ENCODE data around the gene DYRK1A. TPM values are rescaled to one million over a fixed set of nuclear protein-coding genes. Genes with fewer than 3 reads are reported as not detected.

DYRK1A gene
- polyA plus RNA-seq, 1 donor (not counting 4 experiments of a cell fraction or from before 2014, with no cell fraction given), result 25.3 TPM

DNA sequence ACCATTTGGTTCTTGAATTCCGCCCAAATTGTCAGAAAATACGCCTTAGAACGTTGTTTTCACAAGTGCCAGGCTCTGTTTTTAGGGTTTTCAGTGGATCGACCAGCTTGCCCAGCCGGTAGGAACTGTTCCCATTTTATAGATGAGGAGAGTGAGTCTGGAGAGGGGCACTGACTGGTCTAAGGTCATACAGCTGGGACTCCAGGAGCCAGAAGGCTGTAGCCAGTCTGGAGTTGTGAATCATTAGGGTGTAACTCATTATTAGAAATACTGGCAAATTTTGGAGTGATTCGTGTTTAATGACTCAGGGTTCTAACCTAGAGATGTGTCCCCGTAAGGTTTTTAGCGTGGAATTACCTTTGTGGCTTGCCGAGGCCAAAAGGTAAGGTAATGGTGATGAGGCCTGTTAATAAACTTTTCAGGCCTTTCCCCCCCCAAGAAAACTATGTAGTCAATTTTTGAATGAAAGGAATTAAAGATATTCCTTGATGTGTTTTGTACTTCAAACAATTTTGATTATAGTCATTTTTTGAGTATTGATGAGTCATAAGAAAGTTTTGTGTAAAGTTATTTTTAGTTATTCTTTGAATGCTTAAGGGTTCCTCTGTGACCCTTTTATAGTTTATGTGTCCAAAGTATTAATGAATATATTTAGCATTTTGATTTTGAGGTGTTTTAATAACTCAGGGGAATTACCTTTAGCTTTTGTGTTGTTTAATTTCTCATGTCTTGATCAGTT is 2.1 kb downstream of the DYRK1A start:
- DNase-seq (ENCODE audit: low read depth, low spot score) (peak; percentile 73), FAIRE-seq (peak; percentile 44)
- peaks cover 46% of the 10 kb centered on the region for H3K4me1 ChIP-seq (ENCODE audit: control insufficient read depth, extremely low read depth, insufficient read depth, low read length)
- no peaks in the 10 kb centered on the region for H3K9me3 ChIP-seq (ENCODE audit: control insufficient read depth, low read depth, low read length)
- H3K9me1 ChIP-seq (ENCODE audit: control insufficient read depth, extremely low read depth, insufficient read depth, low read length), result peaks cover 4% of the 10 kb centered on the region
- H3K27ac ChIP-seq (ENCODE audit: control insufficient read depth, insufficient read depth, low read length), result peak overlapping the region; percentile 98
- H3K36me3 ChIP-seq (ENCODE audit: control insufficient read depth in 2 of 2, extremely low read depth in 1 of 2, insufficient read depth in 2 of 2, low read length in 2 of 2), result no peaks in the 10 kb centered on the region
- peak overlapping the region; percentile 81 to 93 (median 91) for H3K4me3 ChIP-seq (ENCODE audit: control insufficient read depth in 2 of 3, extremely low read depth in 1 of 3, insufficient read depth in 2 of 3, low read depth in 1 of 3, low read length in 3 of 3)
- peaks cover 5% of the 10 kb centered on the region for H4K20me1 ChIP-seq (ENCODE audit: control insufficient read depth, extremely low read depth, insufficient read depth, low read length)
- H3K79me2 ChIP-seq (ENCODE audit: control insufficient read depth, insufficient read depth, low read length), result peaks cover 67% of the 10 kb centered on the region
- H3K9ac ChIP-seq (ENCODE audit: control insufficient read depth, extremely low read depth, insufficient read depth, low read length), result peak overlapping the region; percentile 96
- H3K27me3 ChIP-seq (ENCODE audit: control insufficient read depth, extremely low read depth, insufficient read depth, low read length), result no peaks in the 10 kb centered on the region
- no peak overlapping the region for H2AFZ ChIP-seq (ENCODE audit: control insufficient read depth, low read length)
- peak overlapping the region; percentile 91 for H3K4me2 ChIP-seq (ENCODE audit: control insufficient read depth, extremely low read depth, insufficient read depth, low read depth, low read length)
- TF ChIP-seq, protein P1, sequence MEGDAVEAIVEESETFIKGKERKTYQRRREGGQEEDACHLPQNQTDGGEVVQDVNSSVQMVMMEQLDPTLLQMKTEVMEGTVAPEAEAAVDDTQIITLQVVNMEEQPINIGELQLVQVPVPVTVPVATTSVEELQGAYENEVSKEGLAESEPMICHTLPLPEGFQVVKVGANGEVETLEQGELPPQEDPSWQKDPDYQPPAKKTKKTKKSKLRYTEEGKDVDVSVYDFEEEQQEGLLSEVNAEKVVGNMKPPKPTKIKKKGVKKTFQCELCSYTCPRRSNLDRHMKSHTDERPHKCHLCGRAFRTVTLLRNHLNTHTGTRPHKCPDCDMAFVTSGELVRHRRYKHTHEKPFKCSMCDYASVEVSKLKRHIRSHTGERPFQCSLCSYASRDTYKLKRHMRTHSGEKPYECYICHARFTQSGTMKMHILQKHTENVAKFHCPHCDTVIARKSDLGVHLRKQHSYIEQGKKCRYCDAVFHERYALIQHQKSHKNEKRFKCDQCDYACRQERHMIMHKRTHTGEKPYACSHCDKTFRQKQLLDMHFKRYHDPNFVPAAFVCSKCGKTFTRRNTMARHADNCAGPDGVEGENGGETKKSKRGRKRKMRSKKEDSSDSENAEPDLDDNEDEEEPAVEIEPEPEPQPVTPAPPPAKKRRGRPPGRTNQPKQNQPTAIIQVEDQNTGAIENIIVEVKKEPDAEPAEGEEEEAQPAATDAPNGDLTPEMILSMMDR (optimal IDR thresholded peaks at IDR 0.05 in 1 of 3, IDR thresholded peaks at IDR 0.05 in 1 of 3, conservative IDR thresholded peaks at IDR 0.05 in 1 of 3; ENCODE audit: extremely low read depth in 1 of 3, insufficient read depth in 2 of 3, low read length in 3 of 3), result no peak
- no peak for TF ChIP-seq EZH2 (IDR thresholded peaks at IDR 0.05; ENCODE audit: low read length)
- dilution Hi-C loops (cut with MboI; ENCODE audit: extremely low pct_ligation_motif_present, low sequenced_read_pairs), result no loop called here

DNA sequence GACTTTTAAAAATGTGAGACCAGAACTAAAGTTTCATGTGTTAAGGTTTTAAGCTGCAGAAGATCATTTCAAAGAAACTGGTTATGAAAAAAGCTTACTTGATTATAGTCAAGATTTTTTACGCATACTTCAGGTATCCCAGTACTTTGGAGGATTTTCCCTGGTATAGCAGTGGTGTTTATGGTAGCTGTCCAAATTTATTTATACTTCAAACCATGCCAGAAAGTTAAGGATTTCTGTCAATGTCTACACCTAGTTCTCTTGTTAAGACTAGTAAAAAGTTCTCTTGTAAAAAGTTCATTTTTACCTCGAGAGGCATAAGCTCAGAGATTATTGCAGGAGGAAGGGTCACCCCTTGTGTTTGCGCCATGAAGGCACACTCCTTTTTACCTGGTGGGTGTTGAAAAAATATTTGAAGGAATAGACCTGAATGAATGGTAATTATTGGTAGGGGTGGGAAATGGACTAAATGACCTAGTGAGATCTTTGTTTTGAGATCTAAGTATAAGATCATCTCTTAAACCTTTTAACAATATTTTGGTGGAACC is 2.8 kb downstream of the DYRK1A start:
- TF ChIP-seq, protein P1 (optimal IDR thresholded peaks at IDR 0.05 in 1 of 3, IDR thresholded peaks at IDR 0.05 in 1 of 3, conservative IDR thresholded peaks at IDR 0.05 in 1 of 3; ENCODE audit: extremely low read depth in 1 of 3, insufficient read depth in 2 of 3, low read length in 3 of 3), result no peak
- TF ChIP-seq EZH2 (IDR thresholded peaks at IDR 0.05; ENCODE audit: low read length), result no peak

More for the DNA sequence above, 2.8 kb downstream of the DYRK1A start:
- Histone ChIP-seq H3K9me1 (ENCODE audit: control insufficient read depth, extremely low read depth, insufficient read depth, low read length) (peaks cover 4% of the 10 kb centered on the region), H3K4me1 (ENCODE audit: control insufficient read depth, extremely low read depth, insufficient read depth, low read length) (peaks cover 53% of the 10 kb centered on the region), H3K9me3 (ENCODE audit: control insufficient read depth, low read depth, low read length) (no peaks in the 10 kb centered on the region), H3K36me3 (ENCODE audit: control insufficient read depth in 2 of 2, extremely low read depth in 1 of 2, insufficient read depth in 2 of 2, low read length in 2 of 2) (no peaks in the 10 kb centered on the region), H3K27me3 (ENCODE audit: control insufficient read depth, extremely low read depth, insufficient read depth, low read length) (no peaks in the 10 kb centered on the region), H3K4me2 (ENCODE audit: control insufficient read depth, extremely low read depth, insufficient read depth, low read depth, low read length) (peak overlapping the region; percentile 91), H3K27ac (ENCODE audit: control insufficient read depth, insufficient read depth, low read length) (peak overlapping the region; percentile 98), H2AFZ (ENCODE audit: control insufficient read depth, low read length) (no peak overlapping the region), H3K9ac (ENCODE audit: control insufficient read depth, extremely low read depth, insufficient read depth, low read length) (peak overlapping the region; percentile 96), H3K79me2 (ENCODE audit: control insufficient read depth, insufficient read depth, low read length) (peaks cover 74% of the 10 kb centered on the region), H3K4me3 (ENCODE audit: control insufficient read depth in 2 of 3, extremely low read depth in 1 of 3, insufficient read depth in 2 of 3, low read depth in 1 of 3, low read length in 3 of 3) (peak overlapping the region; percentile 81 to 93 (median 91)), H4K20me1 (ENCODE audit: control insufficient read depth, extremely low read depth, insufficient read depth, low read length) (peaks cover 5% of the 10 kb centered on the region)
- no peak for FAIRE-seq
- no peak for DNase-seq (ENCODE audit: low read depth, low spot score)
- dilution Hi-C loops (cut with MboI; ENCODE audit: extremely low pct_ligation_motif_present, low sequenced_read_pairs), result no loop called here
